GM12864 (cell line): ENCODE results near the gene KNSTRN.
A peak's percentile ranks its signal among the peaks of the same experiment; 100 is the strongest.

ENCODE experiments used
- DNase-seq: peaks from one replicate; pipeline ENCODE4 v3.0.0-alpha.2; 2011; ENCODE audit warnings: low read depth
- H3K4me3 ChIP-seq: 2 replicates; pipeline ENCODE4 v1.5.1; 2011; ENCODE audit warnings: mild to moderate bottlenecking, low read depth, low read length, control low read depth
- TF ChIP-seq, protein P1 (sequence below): IDR thresholded peaks from 2 replicates; pipeline ENCODE4 v1.5.1; 2011; ENCODE audit warnings: low read depth, mild to moderate bottlenecking, moderate library complexity, low read length, control low read depth, inconsistent platforms; ENCODE audit errors: missing control alignments

KNSTRN gene

DNA sequence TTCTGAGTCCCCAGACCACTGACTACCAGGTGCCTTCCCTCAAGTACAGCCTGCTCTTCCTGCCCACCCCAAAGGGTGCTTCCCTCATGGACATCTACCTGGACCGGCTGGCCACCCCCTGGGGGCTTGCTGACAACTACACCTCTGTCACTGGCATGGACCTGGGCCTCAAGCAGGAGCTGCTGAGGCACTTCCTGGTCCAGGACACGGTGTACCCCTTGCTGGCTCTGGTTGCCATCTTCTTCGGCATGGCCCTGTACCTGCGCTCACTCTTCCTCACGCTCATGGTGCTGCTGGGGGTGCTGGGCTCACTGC lies 15.2 kb upstream of the KNSTRN start:
- DNase-seq, result no peak
- peak overlapping the region; percentile 49 for H3K4me3 ChIP-seq
- TF ChIP-seq, protein P1, sequence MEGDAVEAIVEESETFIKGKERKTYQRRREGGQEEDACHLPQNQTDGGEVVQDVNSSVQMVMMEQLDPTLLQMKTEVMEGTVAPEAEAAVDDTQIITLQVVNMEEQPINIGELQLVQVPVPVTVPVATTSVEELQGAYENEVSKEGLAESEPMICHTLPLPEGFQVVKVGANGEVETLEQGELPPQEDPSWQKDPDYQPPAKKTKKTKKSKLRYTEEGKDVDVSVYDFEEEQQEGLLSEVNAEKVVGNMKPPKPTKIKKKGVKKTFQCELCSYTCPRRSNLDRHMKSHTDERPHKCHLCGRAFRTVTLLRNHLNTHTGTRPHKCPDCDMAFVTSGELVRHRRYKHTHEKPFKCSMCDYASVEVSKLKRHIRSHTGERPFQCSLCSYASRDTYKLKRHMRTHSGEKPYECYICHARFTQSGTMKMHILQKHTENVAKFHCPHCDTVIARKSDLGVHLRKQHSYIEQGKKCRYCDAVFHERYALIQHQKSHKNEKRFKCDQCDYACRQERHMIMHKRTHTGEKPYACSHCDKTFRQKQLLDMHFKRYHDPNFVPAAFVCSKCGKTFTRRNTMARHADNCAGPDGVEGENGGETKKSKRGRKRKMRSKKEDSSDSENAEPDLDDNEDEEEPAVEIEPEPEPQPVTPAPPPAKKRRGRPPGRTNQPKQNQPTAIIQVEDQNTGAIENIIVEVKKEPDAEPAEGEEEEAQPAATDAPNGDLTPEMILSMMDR, result no peak

DNA sequence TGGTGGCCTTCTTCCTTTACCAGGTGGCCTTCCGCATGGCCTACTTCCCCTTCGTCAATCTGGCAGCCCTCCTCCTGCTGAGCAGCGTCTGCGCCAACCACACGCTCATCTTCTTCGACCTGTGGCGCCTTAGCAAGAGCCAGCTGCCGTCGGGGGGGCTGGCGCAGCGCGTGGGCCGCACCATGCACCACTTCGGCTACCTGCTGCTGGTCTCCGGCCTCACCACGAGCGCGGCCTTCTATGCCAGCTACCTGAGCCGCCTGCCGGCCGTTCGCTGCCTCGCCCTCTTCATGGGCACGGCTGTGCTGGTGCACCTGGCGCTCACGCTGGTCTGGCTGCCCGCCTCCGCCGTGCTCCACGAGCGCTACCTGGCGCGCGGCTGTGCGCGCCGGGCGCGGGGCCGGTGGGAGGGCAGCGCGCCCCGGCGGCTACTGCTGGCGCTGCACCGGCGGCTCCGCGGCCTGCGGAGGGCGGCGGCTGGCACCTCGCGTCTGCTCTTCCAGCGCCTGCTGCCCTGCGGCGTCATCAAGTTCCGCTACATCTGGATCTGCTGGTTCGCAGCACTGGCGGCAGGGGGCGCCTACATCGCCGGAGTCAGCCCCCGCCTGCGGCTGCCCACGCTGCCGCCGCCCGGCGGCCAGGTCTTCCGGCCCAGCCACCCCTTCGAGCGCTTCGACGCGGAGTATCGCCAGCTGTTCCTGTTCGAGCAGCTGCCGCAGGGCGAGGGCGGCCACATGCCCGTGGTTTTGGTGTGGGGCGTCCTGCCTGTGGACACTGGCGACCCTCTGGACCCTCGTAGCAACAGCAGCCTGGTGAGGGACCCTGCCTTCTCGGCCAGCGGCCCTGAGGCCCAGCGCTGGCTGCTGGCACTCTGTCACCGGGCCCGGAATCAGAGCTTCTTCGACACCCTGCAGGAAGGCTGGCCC lies 14.6 kb upstream of the KNSTRN start:
- DNase-seq, result peak; percentile 57
- peak overlapping the region; percentile 49 for H3K4me3 ChIP-seq
- TF ChIP-seq, protein P1, result peak; percentile 78

DNA sequence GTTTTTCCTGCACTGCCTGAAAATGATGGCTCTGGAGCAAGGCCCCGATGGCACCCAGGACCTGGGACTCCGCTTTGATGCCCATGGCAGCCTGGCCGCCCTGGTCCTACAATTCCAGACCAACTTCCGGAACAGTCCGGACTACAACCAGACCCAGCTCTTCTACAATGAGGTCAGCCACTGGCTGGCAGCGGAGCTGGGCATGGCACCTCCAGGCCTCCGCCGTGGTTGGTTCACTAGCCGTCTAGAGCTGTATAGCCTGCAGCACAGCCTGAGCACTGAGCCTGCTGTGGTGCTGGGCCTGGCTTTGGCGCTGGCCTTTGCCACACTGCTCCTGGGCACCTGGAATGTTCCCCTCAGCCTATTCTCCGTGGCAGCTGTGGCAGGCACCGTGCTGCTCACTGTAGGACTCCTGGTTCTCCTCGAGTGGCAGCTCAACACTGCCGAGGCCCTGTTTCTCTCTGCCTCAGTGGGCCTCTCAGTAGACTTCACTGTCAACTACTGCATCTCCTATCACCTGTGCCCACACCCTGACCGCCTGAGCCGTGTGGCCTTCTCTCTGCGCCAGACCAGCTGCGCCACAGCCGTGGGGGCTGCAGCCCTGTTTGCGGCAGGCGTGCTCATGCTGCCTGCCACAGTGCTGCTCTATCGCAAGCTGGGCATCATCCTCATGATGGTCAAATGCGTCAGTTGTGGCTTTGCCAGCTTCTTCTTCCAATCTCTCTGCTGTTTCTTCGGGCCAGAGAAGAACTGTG lies 13.6 kb upstream of the KNSTRN start:
- no peak overlapping the region for H3K4me3 ChIP-seq
- TF ChIP-seq, protein P1, result no peak
- no peak for DNase-seq

DNA sequence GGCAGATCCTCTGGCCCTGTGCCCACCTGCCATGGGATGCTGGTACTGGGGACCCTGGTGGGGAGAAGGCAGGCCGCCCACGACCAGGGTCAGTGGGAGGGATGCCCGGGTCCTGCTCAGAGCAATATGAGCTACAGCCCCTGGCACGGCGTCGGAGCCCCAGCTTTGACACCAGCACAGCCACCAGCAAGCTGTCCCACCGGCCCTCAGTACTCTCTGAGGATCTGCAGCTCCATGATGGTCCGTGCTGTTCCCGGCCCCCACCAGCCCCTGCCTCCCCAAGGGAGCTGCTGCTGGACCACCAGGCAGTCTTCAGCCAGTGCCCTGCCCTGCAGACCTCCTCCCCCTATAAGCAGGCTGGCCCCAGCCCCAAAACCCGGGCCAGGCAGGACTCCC lies 13.0 kb upstream of the KNSTRN start:
- no peak overlapping the region for H3K4me3 ChIP-seq
- TF ChIP-seq, protein P1, result no peak
- DNase-seq, result no peak

DNA sequence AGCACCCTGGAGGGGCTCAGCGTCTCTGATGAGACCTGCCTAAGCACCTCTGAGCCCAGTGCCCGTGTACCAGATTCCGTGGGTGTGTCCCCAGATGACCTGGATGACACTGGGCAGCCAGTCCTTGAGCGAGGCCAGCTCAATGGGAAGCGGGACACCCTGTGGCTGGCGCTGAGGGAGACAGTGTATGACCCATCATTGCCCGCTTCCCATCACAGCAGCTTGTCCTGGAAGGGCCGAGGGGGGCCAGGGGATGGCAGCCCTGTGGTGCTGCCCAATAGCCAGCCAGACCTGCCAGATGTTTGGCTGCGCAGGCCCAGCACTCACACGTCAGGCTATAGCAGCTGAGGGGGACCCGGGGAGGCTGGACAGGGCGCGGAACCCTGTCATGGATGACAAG lies 12.6 kb upstream of the KNSTRN start:
- no peak for DNase-seq
- TF ChIP-seq, protein P1, result no peak

DNA sequence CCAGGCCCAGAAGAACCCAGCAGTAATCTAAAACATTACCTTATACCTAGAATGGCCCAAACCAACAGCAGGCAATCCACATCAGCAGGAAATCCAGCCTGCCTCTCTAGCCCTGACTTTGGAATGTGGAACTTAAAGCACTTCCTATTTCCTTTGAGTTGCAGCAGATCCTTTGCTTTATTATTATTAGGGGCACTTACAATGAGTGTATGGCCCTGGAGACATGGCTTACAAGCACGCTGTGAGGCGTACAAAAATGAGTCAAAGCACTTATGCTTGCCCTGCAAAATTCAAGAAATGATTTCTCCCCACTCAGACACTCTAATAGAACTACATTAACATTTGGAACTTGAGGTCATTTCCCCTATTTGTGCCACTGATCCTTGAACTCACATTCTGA lies 9.5 kb upstream of the KNSTRN start:
- TF ChIP-seq, protein P1, result no peak
- no peak overlapping the region for H3K4me3 ChIP-seq
- no peak for DNase-seq

More for the DNA sequence above, 12.6 kb upstream of the KNSTRN start:
- no peak overlapping the region for H3K4me3 ChIP-seq

DNA sequence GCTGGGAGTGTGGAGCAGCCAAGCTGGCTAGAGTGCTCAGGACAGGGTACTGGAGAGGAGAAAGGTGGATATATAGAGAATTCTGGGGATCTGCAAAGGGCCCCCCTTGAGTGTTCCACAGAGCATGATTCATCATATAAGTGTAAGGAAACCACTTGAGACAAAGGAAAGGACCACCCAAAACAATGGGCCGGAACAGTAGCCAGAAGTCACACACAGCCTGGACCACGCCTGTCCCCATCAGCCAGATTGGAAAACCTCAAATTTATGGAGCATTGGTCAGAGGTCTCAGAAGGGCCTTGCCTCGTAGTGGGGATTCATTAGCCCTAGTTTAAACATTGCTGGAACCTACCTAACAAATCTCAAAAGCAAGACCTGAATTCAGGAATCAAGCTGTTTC lies 4.9 kb upstream of the KNSTRN start:
- DNase-seq, result no peak
- H3K4me3 ChIP-seq, result no peak overlapping the region
- TF ChIP-seq, protein P1, result no peak
